HG02610 (cell line): ENCODE measurements around the gene NSD2.
"Not testable (repeated sequence)": the region's sequence is repeated elsewhere in the genome, so short reads cannot be mapped to it uniquely, and the experiment has no call there.

Experiments
- ATAC-seq: cut with Tn5 transposase; IDR thresholded peaks from one replicate; pipeline ENCODE4 v1.9.1; 2021; ENCODE audit warnings: mild to moderate bottlenecking, moderate library complexity; ENCODE audit not compliant: unreplicated experiment

Gene NSD2

GRCh38 chr4:1898007-1898406 is 26.8 kb downstream of the NSD2 start:
- ATAC-seq, result no peak

DNA sequence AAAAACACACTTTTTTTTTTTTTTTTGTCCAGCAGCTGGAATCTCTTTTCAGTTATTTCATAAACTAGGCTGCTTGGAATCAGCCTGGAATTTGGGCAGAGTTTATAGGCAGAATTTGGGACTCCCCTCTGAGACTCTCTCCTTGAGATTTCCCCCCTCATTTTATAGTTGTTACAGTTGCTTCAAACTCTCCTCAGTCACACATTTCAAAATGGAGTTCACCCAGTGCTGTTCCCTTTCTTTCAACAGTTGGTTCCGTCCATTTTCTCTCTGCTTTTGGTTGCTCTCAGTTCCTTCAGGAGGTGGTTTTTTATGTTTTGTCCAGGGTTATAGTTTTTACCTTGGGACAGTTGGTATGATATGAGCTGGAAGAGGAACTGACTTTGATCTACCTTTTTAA is 27.5 kb downstream of the NSD2 start:
- no peak for ATAC-seq

GRCh38 chr4:1899149-1900086 is 28.2 kb downstream of the NSD2 start:
- peak; percentile 75 for ATAC-seq

DNA sequence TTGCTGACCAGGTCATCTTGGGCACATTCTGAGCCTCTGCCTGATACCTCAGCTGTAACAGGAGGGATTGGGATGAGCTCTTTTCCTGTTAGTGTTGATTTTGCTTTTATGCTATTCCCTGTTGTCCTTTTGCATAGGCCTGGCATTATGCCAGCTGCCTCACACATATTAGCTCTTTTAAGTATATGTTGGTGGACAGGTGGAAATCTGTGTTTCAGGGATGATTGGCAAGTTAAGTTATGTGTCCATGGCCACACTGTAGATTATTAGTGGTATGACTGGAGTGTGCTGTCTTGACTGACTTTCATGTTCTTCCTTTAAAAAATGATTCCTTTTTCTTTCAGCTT is 28.9 kb downstream of the NSD2 start:
- no peak for ATAC-seq

GRCh38 chr4:1900624-1901023 is 29.4 kb downstream of the NSD2 start:
- ATAC-seq, result no peak

DNA sequence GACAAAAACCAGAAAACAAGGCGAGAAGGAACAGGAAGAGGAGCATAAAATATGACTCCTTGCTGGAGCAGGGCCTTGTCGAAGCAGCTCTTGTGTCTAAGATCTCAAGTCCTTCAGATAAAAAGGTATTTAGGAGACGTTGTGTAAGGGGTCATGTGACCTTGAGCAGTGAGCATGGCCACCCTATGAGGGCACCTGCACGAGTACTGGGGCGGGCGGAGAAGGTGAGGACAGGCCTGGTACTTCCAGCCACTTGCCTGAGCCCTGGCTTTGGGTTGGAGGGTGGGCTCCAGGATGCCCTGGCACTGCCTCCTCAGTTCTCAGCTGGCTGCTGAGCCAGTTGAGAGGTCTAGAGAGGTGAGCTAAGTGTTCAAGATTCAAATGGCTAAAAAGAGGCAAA is 29.9 kb downstream of the NSD2 start:
- no peak for ATAC-seq

- ATAC-seq, result no peak
Measured at GRCh38 chr4:1902243-1902642, 31.1 kb downstream of the NSD2 start.

DNA sequence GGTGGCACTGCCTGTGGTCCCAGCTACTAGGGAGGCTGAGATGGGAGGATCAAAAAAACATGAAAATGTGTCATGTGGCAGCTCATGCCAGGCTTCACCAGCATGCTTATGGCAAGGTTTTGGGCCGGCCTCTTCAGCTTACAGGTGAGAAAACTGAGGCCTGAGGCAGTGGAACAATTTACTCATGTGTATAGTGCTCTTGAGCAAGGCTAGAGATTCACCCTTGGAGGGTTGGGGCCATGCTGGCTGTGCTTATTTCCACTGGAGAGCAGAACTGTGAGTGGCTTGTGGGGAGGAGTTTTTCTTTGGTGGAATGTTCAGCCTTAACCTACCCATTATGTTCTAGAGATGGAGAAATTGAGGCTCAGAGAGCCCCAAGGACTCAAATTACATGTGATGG is 31.8 kb downstream of the NSD2 start:
- no peak for ATAC-seq

GRCh38 chr4:1904042-1904441 is 32.8 kb downstream of the NSD2 start:
- no peak for ATAC-seq

- ATAC-seq, result no peak
Measured at GRCh38 chr4:1907848-1908525, 36.8 kb downstream of the NSD2 start.

DNA sequence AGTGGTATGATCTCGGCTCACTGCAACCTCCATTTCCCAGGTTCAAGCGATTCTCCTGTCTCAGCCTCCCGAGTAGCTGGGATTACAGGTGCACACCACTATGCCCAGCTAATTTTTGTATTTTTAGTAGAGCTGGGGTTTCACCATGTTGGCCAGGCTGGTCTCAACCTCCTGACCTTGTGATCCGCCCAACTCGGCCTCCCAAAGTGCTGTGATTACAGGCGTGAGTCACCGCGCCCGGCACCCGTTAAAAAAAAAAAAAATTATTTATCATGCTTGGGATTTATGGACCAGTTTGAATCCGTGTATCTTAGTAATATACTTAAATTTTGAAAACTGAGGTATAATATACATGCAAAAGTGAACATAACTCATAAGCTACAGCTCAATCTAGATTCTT is 38.5 kb downstream of the NSD2 start:
- not testable (repeated sequence) for ATAC-seq

GRCh38 chr4:1910643-1911042 is 39.5 kb downstream of the NSD2 start:
- no peak for ATAC-seq

DNA sequence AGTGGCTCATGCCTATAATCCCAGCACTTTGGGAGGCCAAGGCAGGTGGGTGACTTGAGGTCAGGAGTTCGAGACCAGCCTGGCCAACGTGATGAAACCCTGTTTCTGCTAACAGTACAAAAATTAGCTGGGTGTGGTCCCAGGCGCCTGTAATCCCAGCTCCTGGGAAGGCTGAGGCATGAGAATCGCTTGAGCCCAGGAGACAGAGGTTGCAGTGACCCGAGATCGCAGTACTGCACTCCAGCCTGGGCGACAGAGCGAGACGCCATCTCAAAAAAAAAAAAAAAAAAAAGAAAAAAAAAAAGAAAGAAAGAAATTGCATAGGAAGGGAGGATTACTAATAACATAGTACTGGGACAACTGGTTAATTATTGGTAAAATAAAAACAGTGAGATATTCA is 40.1 kb downstream of the NSD2 start:
- not testable (repeated sequence) for ATAC-seq

DNA sequence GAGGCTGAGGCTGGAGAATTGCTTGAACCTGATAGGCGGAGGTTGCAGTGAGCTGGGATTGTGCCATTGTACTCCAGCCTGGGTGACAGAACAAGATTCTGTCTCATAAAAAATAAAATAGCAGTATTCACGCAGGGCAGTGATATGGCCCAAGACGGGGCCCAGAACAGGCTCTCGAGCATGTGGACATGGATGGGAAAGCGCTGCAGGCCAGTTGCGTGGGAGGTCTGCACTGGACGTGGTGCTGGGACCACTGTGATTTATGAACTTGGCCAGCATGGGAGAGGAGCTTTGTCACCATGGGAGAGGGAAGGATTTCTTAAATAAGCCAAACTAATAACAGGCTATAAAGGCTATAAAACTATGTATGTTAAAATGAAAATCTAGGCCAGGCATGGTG is 51.6 kb downstream of the NSD2 start:
- no peak for ATAC-seq

- no peak for ATAC-seq
Measured at GRCh38 chr4:1927675-1928074, 56.5 kb downstream of the NSD2 start.

DNA sequence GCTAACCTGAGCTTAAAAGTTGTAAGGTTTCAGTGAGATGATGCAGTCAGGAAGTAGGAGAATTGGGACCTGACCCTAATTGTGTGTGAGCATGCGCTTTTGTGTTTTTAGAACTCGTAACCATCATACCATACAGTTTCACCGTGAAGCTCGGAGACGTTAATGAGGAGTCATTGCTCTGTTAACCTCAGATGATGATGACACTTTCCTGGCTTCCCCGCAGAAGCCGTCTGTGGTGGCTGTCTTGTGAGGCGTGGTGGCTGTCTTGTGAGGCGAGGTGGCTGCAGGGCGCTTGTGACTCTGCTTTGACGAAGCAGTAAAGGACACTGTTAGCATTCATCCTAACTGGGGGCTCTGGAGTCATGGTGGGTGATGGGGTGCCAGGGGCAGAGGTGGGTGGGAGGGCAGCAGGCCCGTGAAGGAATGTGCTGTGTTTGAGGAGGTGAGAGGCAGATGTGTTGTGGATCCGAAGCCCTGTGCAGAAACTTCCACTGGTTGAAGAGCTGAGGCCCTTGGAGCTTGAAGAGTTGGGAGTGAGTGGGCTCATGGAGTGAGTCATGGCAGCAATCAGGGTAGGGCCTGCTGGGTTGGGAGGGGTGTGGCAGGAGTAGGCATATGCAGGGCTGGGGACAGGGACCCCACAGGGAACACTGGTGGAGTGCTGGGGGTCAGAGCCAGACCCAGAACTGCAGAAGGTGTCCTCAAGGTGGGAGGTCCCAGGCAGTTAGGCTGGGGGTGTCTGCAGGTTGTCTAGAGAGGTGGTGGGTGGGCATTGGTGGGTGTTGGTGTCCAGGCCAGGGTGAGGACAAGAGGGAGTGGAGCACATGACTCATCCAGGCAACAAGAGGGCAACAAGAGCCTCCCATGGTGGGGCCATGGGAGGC is 57.4 kb downstream of the NSD2 start:
- no peak for ATAC-seq

DNA sequence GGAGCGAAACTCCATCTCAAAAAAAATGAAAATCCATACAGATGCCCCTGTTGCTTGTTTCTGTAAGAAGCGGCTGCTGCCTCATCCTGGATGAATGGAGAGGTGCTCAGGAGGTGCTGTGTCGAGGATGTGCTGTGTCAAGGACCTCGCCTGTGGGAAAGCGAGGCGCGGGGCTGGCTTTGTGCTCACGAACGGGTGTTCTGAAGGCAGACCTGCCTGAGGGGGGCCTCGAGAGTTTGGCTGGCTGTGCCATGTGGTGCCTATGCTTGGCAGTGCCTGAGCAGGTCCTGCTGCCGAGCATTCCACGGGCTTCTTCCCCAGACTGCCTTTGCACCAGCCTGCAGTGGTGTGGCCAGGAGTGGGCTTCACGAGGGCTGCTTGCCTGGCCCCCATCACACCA is 61.5 kb downstream of the NSD2 start:
- ATAC-seq, result no peak

DNA sequence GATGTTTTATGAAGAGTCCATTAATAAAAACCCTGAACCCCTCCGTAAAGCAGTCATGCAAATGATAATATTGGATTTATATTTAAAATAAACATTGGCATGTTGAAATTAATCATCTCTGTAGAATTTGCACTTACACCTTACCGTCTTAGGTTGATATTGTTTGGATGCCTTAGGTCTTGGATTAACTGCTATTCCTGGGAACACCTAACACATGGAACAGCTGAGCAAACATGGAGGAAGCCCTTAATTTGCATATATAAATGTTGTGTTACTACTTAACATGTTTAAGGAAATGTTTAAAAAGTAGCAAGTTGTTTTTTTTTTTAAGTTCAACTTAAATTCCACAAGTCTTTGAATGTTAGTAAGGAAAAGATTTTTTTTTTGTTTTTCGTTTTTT is 62.5 kb downstream of the NSD2 start:
- ATAC-seq, result no peak

GRCh38 chr4:1937550-1937949 is 66.4 kb downstream of the NSD2 start:
- no peak for ATAC-seq

DNA sequence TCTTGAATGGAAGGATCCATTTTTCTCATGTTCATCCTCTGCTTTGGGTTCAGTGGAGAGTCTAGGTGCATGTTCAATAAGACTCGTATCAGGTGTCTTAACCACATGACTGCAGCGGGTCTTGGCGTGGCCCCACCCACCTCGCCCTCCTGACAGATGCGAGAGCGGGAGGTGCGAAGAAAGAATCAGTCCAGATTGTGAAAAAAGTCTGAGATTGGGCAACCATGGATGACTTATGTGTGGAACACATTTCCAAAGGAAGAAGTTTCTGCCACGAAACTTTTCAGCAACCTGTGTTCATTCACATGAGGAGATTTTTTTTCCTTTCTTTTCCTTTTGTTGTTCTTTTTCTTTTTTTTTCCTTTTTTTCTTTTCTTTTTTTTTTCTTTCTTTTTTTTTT is 66.8 kb downstream of the NSD2 start:
- no peak for ATAC-seq
